Thyroid gland (tissue), 4 donors: ENCODE measurements around the gene CPT1A. TPM values are rescaled to one million over a fixed set of nuclear protein-coding genes. Genes with fewer than 3 reads are reported as not detected.

Experiments used
- DNase-seq, 2 donors: peaks; one replicate each; pipeline ENCODE4 v3.0.0-alpha.2; 2019
- H3K27ac ChIP-seq, 3 donors: fragments of 200-600 bp; sonication (generic); 1 replicate in 2 of 3; 2 replicates in 1 of 3; pipeline ENCODE4 v1.5.1; 2016 to 2019; ENCODE audit warnings: mild to moderate bottlenecking in 1 of 3, moderate library complexity in 1 of 3
- H3K27me3 ChIP-seq: fragments of 200-600 bp; sonication (generic); one replicate; pipeline ENCODE4 v1.5.1; 2019
- H3K36me3 ChIP-seq, 2 donors: fragments of 200-600 bp; sonication (generic); one replicate each; pipeline ENCODE4 v1.5.1; 2016 to 2019
- H3K4me1 ChIP-seq, 2 donors: fragments of 200-600 bp; sonication (generic); one replicate each; pipeline ENCODE4 v1.5.1; 2017 to 2019
- H3K4me3 ChIP-seq, 3 donors: fragments of 200-600 bp; sonication (generic); replicated peaks in 1 of 3; 1 replicate in 2 of 3; 2 replicates in 1 of 3; pipeline ENCODE4 v1.5.1; 2016; ENCODE audit warnings: mild to moderate bottlenecking in 1 of 3
- H3K9me3 ChIP-seq: fragments of 200-600 bp; sonication (generic); one replicate; pipeline ENCODE4 v1.5.1; 2017
- CTCF ChIP-seq, 6 experiments: fragments of 200-600 bp in 3 of 6; fragments of 450-650 bp in 3 of 6; sonication (generic) in 3 of 6; IDR thresholded peaks; one replicate each; pipeline ENCODE4 v1.5.1; 2016 to 2019; ENCODE audit warnings: antibody characterized with exemption in 6 of 6, mild to moderate bottlenecking in 2 of 6, inconsistent platforms in 1 of 6, moderate library complexity in 1 of 6
- POLR2A ChIP-seq, 2 donors: fragments of 450-650 bp; IDR thresholded peaks; one replicate each; pipeline ENCODE4 v1.6.1; 2017; ENCODE audit warnings: antibody characterized with exemption in 2 of 2, mild to moderate bottlenecking in 2 of 2, moderate library complexity in 1 of 2
- WGBS, 2 donors: methylation state at CpG; one replicate each; pipeline ENCODE4 v1.1.5; 2017; 5-methylcytosine and 5-hydroxymethylcytosine counted together
- intact Hi-C: fragments of 100-400 bp; cut with DNase I; formaldehyde crosslinking; loops from one replicate; pipeline ENCODE4 v1.15.1; 2023
- total RNA-seq, 4 donors: library from RNA; depleted of rRNA; stranded (reverse); fragments of >200 nt; gene quantifications; one replicate each; pipeline ENCODE4 v1.2.3, GENCODE V29; 2016

CPT1A gene
- total RNA-seq, 4 donors from 2014 or later: 29.9 to 58.0 (median 43.8) TPM

- TF ChIP-seq CTCF (IDR thresholded peaks at IDR 0.05) (no peak), POLR2A (IDR thresholded peaks at IDR 0.05) (no peak)
- peaks cover 0 to 11% of the 10 kb centered on the region in 2 donors for H3K36me3 ChIP-seq
- WGBS, 2 donors: 89 to 100% methylated on average over 3 to 5 of the region's 7 CpGs
- intact Hi-C loops: no loop called here
- H3K4me3 ChIP-seq: no peak overlapping the region
- no peaks in the 10 kb centered on the region for H3K4me1 ChIP-seq
- no peak overlapping the region for H3K27ac ChIP-seq
- H3K9me3 ChIP-seq: no peaks in the 10 kb centered on the region
- no peak for DNase-seq
- H3K27me3 ChIP-seq: no peaks in the 10 kb centered on the region
These were observed 23.5 kb downstream of the CPT1A start for GRCh38 chr11:68818181-68818580.

GRCh38 chr11:68817554-68817953 is 24.2 kb downstream of the CPT1A start:
- no peaks in the 10 kb centered on the region for H3K9me3 ChIP-seq
- H3K27ac ChIP-seq: no peak overlapping the region
- H3K4me1 ChIP-seq: no peaks in the 10 kb centered on the region
- intact Hi-C loops: no loop called here
- WGBS, 2 donors: 91 to 94% methylated on average over 4 of the region's 4 CpGs
- H3K36me3 ChIP-seq: peaks cover under 1 to 11% of the 10 kb centered on the region in 2 donors
- no peaks in the 10 kb centered on the region for H3K27me3 ChIP-seq
- no peak for DNase-seq
- H3K4me3 ChIP-seq: no peak overlapping the region
- no peak for TF ChIP-seq POLR2A (IDR thresholded peaks at IDR 0.05)
- TF ChIP-seq CTCF (IDR thresholded peaks at IDR 0.05): no peak

GRCh38 chr11:68816917-68817419 is 24.7 kb downstream of the CPT1A start:
- TF ChIP-seq POLR2A (IDR thresholded peaks at IDR 0.05): no peak
- no peak for TF ChIP-seq CTCF (IDR thresholded peaks at IDR 0.05)
- H3K27me3 ChIP-seq: no peaks in the 10 kb centered on the region
- H3K4me1 ChIP-seq: no peaks in the 10 kb centered on the region
- WGBS, 2 donors: 78 to 80% methylated on average over 7 of the region's 7 CpGs
- H3K9me3 ChIP-seq: no peaks in the 10 kb centered on the region
- H3K4me3 ChIP-seq: no peak overlapping the region
- intact Hi-C loops: no loop called here
- no peak for DNase-seq
- H3K36me3 ChIP-seq: peaks cover 6 to 11% of the 10 kb centered on the region in 2 donors
- no peak overlapping the region for H3K27ac ChIP-seq

- Histone ChIP-seq H3K4me3 (no peak overlapping the region), H3K4me1 (no peaks in the 10 kb centered on the region), H3K9me3 (no peaks in the 10 kb centered on the region), H3K27ac (no peak overlapping the region), H3K27me3 (no peaks in the 10 kb centered on the region), H3K36me3 (peaks cover 7 to 11% of the 10 kb centered on the region in 2 donors)
- intact Hi-C loops: no loop called here
- WGBS, 2 donors: 83 to 90% methylated on average over 14 to 15 of the region's 22 CpGs
- DNase-seq: no peak
- TF ChIP-seq CTCF (IDR thresholded peaks at IDR 0.05) (no peak), POLR2A (IDR thresholded peaks at IDR 0.05) (no peak)
These were observed 25.4 kb downstream of the CPT1A start for GRCh38 chr11:68816251-68816776.

GRCh38 chr11:68813773-68814172 is 27.9 kb downstream of the CPT1A start:
- no peak overlapping the region for H3K4me3 ChIP-seq
- no peaks in the 10 kb centered on the region for H3K27me3 ChIP-seq
- intact Hi-C loops: no loop called here
- H3K4me1 ChIP-seq: peaks cover 0 to 13% of the 10 kb centered on the region in 2 donors
- 77 to 86% methylated on average over 11 of the region's 11 CpGs for WGBS, 2 donors
- no peaks in the 10 kb centered on the region for H3K9me3 ChIP-seq
- TF ChIP-seq CTCF (IDR thresholded peaks at IDR 0.05) (no peak), POLR2A (IDR thresholded peaks at IDR 0.05) (no peak)
- H3K36me3 ChIP-seq: peaks cover 7 to 11% of the 10 kb centered on the region in 2 donors
- no peak for DNase-seq
- H3K27ac ChIP-seq: no peak overlapping the region
